ENCODE data around the gene IMPG2.

DNA sequence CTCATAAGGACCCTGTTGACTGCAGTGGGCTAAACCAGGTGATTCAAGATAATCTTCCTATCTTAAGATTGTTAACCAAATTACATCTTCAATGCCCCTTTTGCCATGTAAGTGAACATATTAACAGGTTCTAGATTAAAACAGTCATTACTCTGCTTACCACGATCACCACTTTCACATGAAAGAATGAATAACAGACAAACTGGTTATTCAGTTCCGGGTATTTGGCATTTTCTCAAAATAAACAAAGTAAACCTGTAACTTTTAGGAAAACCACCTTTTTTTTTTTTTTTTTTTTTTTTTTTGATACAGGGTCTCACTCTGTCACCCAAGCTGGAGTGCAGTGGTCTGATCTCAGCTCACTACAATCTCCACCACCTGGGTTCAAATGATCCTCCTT is 131.2 kb downstream of the IMPG2 start:
- TF ChIP-seq, protein P1, sequence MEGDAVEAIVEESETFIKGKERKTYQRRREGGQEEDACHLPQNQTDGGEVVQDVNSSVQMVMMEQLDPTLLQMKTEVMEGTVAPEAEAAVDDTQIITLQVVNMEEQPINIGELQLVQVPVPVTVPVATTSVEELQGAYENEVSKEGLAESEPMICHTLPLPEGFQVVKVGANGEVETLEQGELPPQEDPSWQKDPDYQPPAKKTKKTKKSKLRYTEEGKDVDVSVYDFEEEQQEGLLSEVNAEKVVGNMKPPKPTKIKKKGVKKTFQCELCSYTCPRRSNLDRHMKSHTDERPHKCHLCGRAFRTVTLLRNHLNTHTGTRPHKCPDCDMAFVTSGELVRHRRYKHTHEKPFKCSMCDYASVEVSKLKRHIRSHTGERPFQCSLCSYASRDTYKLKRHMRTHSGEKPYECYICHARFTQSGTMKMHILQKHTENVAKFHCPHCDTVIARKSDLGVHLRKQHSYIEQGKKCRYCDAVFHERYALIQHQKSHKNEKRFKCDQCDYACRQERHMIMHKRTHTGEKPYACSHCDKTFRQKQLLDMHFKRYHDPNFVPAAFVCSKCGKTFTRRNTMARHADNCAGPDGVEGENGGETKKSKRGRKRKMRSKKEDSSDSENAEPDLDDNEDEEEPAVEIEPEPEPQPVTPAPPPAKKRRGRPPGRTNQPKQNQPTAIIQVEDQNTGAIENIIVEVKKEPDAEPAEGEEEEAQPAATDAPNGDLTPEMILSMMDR (conservative IDR thresholded peaks at IDR 0.05): no peak
- TF ChIP-seq ZFX (IDR thresholded peaks at IDR 0.05): no peak
